GM19467 (cell line): ENCODE measurements around the gene RAC2.

ENCODE experiments used
- ATAC-seq: cut with Tn5 transposase; IDR thresholded peaks from one replicate; pipeline ENCODE4 v1.9.1; 2021; ENCODE audit warnings: mild to moderate bottlenecking, moderate library complexity; ENCODE audit not compliant: unreplicated experiment

The RAC2 gene

DNA sequence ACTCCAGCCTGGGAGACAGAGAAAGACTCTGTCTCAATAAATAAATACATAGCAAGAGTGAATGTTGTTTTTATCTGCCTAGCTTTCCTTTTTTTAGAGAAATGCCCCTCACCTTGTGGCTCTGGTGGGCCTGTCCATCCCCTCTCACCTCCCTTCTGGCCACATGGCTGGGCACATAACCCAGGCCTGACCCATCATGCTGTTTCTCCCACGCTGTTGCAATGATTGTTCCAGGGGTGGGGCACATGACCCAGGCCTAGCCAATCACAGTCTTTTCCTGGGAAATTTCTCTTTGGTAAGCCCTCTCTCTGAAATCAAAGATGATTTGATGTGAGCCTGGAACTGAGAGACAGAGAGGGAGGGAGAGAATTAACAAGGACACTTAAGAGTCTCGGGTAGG lies 32.7 kb upstream of the RAC2 start:
- no peak for ATAC-seq

DNA sequence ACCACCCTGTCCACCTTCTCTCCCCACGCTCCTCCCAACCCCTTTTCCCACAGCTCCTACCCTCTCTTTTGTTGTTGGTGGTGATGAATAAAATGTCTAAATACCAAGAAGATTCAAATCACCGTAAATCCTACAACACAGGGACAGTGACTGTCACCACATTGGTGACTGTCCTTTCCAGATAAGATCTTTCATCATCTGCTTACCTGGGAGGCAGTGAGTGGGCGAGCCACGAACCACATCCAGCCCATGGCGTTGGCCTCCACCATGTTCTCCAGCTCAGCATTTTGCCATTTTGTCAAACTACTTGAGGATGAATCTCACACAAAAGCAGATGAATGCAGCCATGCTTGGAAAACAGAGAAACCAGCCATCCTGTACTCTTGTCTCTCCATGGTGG lies 31.6 kb upstream of the RAC2 start:
- no peak for ATAC-seq

- no peak for ATAC-seq
Measured at GRCh38 chr22:37275134-37275533, 31.1 kb upstream of the RAC2 start.

DNA sequence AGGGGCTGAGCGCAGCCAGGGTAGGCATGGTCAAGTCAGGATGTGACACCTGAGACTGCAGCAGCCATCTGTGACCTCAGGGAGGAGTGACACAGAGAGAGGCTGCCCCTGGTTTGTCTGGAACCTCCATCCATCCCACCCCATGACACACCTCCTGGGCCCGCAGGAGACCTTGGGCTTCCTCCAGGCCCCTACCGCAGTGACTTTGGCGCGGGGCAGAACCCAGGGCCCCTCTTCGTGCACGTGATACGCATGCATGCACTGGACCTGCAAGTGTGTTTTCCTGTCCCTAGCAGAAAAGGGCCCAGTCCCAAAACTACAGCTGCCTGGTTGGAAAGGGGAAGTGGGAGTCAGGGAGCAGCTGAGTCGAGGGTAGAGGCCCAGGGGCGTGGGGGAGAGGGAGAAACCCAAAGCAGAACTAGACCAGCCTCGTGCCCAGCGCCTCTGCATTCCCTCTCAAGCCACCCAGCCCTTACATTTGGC lies 30.4 kb upstream of the RAC2 start:
- no peak for ATAC-seq

GRCh38 chr22:37273846-37274225 lies 29.8 kb upstream of the RAC2 start:
- ATAC-seq = no peak

GRCh38 chr22:37273126-37273845 lies 29.2 kb upstream of the RAC2 start:
- no peak for ATAC-seq

- ATAC-seq = no peak
Measured at GRCh38 chr22:37270928-37271650, 27.0 kb upstream of the RAC2 start.

GRCh38 chr22:37269936-37270678 lies 26.0 kb upstream of the RAC2 start:
- ATAC-seq = no peak

DNA sequence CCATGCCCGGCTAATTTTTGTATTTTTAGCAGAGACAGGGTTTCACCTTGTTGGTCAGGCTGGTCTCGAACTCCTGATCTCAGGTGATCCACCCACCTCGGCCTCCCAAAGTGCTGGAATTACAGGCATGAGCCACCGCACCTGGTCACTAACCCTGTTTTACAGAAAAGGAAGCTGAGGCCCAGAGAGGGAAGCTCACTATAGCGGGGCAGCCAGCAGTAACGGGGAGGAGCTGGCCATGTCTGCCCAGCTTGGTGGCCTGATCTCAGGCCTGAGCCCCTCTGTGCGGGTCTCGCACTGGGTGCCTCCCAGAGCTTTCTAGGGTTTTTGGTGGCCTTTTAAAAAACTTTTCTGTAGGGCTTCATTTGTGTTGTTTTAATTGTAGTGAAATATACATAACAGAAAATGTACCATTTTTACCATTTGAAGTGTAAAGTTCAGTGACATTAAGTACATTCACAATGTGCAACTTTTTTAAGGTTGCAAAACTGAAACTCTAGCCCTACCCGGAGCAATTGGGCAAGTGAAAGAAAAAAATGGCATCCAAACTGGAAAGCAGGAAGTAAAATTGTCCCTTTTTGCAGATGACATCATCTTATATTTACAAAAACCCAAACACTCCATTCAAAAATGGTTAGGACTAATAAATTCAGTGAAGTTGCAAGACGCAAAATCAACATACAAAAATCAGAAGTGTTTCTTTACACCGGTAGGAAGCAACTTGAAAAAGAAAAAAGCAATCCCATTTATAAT lies 23.8 kb upstream of the RAC2 start:
- ATAC-seq = no peak

DNA sequence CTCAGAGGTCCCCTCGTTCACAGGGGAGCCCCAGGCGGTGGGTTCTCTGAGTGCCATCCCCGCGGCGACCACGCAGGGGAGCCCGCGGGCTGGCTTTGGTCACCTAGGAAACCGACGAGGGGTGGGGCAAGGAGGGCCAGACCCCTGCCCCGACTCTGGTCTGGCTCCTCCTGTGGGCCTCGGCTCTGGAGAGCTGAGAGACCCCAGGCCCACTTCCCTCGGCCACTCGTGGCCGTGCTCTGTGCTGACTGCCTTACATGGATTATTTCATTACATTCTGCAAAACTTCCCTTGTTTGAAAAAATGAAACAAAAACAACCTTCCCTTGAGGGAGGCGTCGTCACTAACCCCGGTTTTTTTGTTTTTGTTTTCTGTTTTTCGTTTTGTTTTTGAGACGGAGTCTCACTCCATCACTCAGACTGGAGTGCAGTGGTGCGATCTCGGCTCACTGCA lies 23.1 kb upstream of the RAC2 start:
- peak; percentile 72 for ATAC-seq

- no peak for ATAC-seq
Measured at GRCh38 chr22:37266581-37267134, 22.6 kb upstream of the RAC2 start.

DNA sequence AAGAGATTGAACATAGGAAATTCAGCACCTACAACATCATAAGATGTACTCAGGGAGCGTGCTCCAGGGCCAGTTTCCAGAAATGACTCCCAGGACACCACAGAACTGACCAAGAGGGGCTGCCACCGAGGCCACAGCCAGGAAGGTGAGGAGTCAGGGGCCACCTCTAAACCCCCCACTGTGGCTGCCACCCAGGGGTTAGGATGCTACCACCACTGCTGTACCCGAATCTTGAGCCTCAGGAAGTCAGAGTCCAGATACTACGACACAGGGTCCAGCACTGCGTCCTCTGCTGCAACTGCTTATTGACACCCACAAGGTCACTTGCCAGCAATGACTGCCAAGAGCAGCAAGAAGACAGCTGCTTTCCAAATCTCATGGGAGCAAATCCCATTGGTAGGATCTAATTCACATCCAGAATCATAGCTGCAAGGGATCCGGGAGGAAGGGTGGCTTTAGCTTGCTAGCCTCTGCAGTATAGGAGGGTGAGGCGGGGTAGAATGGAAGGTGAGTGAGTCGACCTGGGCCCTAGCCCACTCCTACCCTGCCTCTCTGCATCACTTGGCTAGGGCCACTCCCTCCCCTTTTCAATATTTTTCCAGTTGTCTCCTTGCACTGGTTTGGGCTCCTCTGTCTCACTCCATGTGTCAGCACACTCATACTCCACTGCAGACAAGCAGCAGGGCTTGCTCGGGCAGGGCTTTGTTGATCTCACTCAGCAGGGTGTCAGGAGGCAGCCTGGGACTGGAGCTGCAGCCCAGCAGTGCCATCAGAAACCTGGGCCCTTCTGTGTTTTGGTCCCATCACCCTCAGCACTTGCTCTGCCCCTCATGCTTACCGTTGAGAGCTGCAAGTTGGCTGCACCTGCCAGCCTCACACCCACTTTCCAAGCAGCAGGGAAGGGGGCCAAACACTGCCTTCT lies 20.2 kb upstream of the RAC2 start:
- ATAC-seq = no peak

GRCh38 chr22:37262346-37262745 lies 18.3 kb upstream of the RAC2 start:
- no peak for ATAC-seq

DNA sequence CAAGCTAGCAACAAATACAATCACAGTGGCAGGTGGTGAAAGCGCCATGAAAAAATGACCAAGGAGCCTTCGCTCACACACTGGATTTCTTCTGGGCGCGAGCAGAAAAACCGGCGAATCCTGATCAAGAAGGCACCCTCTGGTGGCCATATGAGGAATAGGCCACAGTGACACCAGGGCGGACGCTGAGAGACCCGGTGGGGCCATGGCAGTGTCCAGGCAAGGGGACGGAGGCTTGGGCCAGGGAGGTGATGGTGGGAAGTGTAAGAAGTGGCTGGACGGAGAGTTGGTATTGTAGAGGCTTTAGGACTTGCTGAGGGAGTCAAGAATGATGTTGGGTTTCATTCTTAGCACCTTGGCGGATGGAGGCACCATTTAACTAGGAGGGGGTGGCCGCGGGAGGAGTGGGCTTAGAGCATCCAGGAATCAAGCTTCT lies 16.9 kb upstream of the RAC2 start:
- ATAC-seq = no peak

GRCh38 chr22:37260155-37260795 lies 16.2 kb upstream of the RAC2 start:
- no peak for ATAC-seq

GRCh38 chr22:37259540-37260029 lies 15.5 kb upstream of the RAC2 start:
- no peak for ATAC-seq

DNA sequence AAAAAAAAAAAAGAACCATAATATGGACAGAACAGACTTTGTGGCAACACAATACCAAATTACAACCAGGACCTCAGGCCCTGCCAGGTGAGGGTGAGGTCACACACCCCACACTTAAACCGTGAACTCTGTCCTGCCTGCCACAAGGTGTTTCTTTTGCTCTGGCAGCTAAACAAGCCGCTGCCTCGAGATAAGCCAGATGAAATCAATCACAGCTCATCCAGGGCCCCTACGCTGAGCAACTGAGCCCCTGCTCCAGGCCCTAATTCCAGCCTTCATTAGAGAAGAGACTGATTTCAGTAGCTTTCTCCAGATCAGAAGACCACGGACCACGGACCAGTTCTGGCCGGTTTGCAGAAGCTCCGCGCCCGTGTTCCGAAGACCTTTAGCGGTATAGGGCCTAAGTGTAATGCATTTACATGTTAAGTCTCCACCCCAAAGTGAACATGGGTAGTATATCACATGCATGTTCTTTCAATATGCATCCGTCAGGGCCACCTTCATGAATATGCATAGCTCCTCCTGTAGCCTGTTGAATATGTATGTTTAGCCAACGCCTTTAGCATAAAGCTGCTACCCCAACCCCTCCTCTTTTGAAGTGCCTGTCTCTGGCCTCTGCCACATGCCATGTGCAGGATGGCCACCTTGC lies 14.8 kb upstream of the RAC2 start:
- ATAC-seq = no peak

- no peak for ATAC-seq
Measured at GRCh38 chr22:37258005-37258752, 14.1 kb upstream of the RAC2 start.
